Measurements from ENCODE around the gene MACIR.

The MACIR gene

GRCh38 chr5:103271570-103272289 lies 13.2 kb downstream of the MACIR start:
- Histone ChIP-seq H3K27me3 (replicated peaks) (no peaks in the 10 kb centered on the region), H3K27ac (peak overlapping the region; percentile 2), H3K36me3 (replicated peaks) (peaks cover 8% of the 10 kb centered on the region), H3K4me3 (ENCODE audit: low read depth, low read length) (no peak overlapping the region)
- DNase-seq: no peak
- no peak for TF ChIP-seq CTCF (IDR thresholded peaks at IDR 0.05; ENCODE audit: low read depth, low read length, missing control alignments)
- in situ Hi-C loops (cut with HindIII; ENCODE audit: low pct_ligation_motif_present, low sequenced_read_pairs): no loop called here

- in situ Hi-C loops (cut with HindIII; ENCODE audit: low pct_ligation_motif_present, low sequenced_read_pairs): no loop called here
- DNase-seq: no peak
- Histone ChIP-seq H3K27ac (no peak overlapping the region), H3K4me3 (ENCODE audit: low read depth, low read length) (no peak overlapping the region), H3K27me3 (replicated peaks) (no peaks in the 10 kb centered on the region), H3K36me3 (replicated peaks) (peaks cover 8% of the 10 kb centered on the region)
- TF ChIP-seq CTCF (IDR thresholded peaks at IDR 0.05; ENCODE audit: low read depth, low read length, missing control alignments): no peak
Measured at GRCh38 chr5:103272377-103272776, 13.8 kb downstream of the MACIR start.

GRCh38 chr5:103273952-103274351 lies 15.4 kb downstream of the MACIR start:
- H3K36me3 ChIP-seq (replicated peaks): peaks cover 8% of the 10 kb centered on the region
- H3K27ac ChIP-seq: no peak overlapping the region
- no peak overlapping the region for H3K4me3 ChIP-seq (ENCODE audit: low read depth, low read length)
- in situ Hi-C loops (cut with HindIII; ENCODE audit: low pct_ligation_motif_present, low sequenced_read_pairs): no loop called here
- no peaks in the 10 kb centered on the region for H3K27me3 ChIP-seq (replicated peaks)
- TF ChIP-seq CTCF (IDR thresholded peaks at IDR 0.05; ENCODE audit: low read depth, low read length, missing control alignments): no peak
- no peak for DNase-seq

GRCh38 chr5:103275851-103276250 lies 17.3 kb downstream of the MACIR start:
- no peak overlapping the region for H3K4me3 ChIP-seq (ENCODE audit: low read depth, low read length)
- TF ChIP-seq CTCF (IDR thresholded peaks at IDR 0.05; ENCODE audit: low read depth, low read length, missing control alignments): no peak
- no peaks in the 10 kb centered on the region for H3K27me3 ChIP-seq (replicated peaks)
- no peak overlapping the region for H3K27ac ChIP-seq
- DNase-seq: no peak
- in situ Hi-C loops (cut with HindIII; ENCODE audit: low pct_ligation_motif_present, low sequenced_read_pairs): no loop called here
- peaks cover 8% of the 10 kb centered on the region for H3K36me3 ChIP-seq (replicated peaks)

- peaks cover 7% of the 10 kb centered on the region for H3K36me3 ChIP-seq (replicated peaks)
- no peak overlapping the region for H3K4me3 ChIP-seq (ENCODE audit: low read depth, low read length)
- TF ChIP-seq CTCF (IDR thresholded peaks at IDR 0.05; ENCODE audit: low read depth, low read length, missing control alignments): no peak
- in situ Hi-C loops (cut with HindIII; ENCODE audit: low pct_ligation_motif_present, low sequenced_read_pairs): no loop called here
- no peaks in the 10 kb centered on the region for H3K27me3 ChIP-seq (replicated peaks)
- H3K27ac ChIP-seq: no peak overlapping the region
- no peak for DNase-seq
Measured at GRCh38 chr5:103280967-103281366, 22.4 kb downstream of the MACIR start.

GRCh38 chr5:103283120-103283519 lies 24.6 kb downstream of the MACIR start:
- Histone ChIP-seq H3K27ac (no peak overlapping the region), H3K4me3 (ENCODE audit: low read depth, low read length) (no peak overlapping the region), H3K36me3 (replicated peaks) (no peaks in the 10 kb centered on the region), H3K27me3 (replicated peaks) (no peaks in the 10 kb centered on the region)
- no peak for DNase-seq
- in situ Hi-C loops (cut with HindIII; ENCODE audit: low pct_ligation_motif_present, low sequenced_read_pairs): no loop called here
- TF ChIP-seq CTCF (IDR thresholded peaks at IDR 0.05; ENCODE audit: low read depth, low read length, missing control alignments): no peak
